T1000 (cell line): ENCODE results near the gene KIF3C.
"Not testable (repeated sequence)": the region's sequence is repeated elsewhere in the genome, so short reads cannot be mapped to it uniquely, and the experiment has no call there.

Experiments
- DNase-seq: peaks from one replicate; lab custom pipeline; 2025; ENCODE audit warnings: mixed read lengths; lab: John Stamatoyannopoulos, UW

The KIF3C gene

GRCh38 chr2:25999406-25999805 is 17.1 kb upstream of the KIF3C start:
- not testable (repeated sequence) for DNase-seq

- DNase-seq: not testable (repeated sequence)
Observed at GRCh38 chr2:25998816-25999383, 16.6 kb upstream of the KIF3C start.

GRCh38 chr2:25996844-25997243 is 14.5 kb upstream of the KIF3C start:
- DNase-seq: no peak

- DNase-seq: no peak
Observed at GRCh38 chr2:25994509-25994908, 12.2 kb upstream of the KIF3C start.

DNA sequence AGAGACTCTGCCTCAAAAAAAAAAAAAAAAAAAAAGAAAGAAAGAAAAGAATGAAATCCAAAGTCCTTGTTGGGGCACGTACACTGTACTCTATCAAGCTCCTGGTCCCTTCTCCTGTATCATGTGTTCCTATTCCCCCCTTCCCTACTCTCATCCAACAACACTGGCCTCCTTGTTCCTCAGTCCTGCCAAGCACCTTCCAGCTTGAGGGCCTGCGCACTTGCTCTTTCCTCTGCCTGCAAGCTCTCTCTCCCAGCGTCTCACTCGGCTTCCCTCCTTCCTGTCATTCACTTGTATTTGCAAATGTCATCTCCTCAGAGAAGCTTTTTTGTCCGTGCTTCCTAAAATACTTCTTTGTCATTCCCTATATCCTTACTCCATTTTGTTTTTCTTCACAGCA is 10.8 kb upstream of the KIF3C start:
- no peak for DNase-seq

DNA sequence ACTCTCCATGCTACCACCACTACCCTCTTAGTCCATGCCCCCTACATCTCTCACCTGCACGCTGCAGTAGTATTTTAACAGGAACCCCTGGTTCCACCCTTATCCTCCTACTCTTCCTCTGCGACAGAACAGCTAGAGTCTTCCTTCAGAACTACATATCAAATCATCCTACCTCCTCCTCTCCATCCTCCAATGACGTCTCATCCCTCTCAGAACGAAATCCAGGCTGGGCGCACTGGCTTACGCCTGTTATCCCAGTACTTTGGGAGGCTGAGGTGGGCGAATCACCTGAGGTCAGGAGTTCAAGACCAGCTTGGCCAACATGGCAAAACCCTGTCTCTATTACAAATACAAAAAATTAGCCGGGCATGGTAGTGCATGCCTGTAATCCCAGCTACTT is 10.3 kb upstream of the KIF3C start:
- DNase-seq: no peak

DNA sequence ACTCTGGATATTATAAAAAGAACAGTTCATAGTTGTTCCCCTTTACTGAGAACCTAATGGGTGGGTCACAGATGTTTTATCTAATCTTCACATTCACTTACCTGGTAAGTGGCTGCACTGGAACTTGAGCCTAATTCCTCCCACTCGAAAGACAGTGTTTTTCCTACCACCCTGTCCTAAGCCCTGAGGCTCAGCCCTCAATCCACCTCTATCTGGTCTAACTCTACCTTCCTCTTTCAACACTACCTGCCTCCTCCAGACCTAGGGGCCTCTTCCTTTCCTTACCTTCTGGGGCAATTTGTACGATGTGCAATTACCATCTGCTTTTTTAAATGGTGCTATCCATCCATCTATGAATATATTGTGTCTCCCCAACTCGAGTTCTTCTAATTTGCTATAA is 9.7 kb upstream of the KIF3C start:
- no peak for DNase-seq

- DNase-seq: no peak
Observed at GRCh38 chr2:25989154-25989553, 6.9 kb upstream of the KIF3C start.

GRCh38 chr2:25988134-25988533 is 5.8 kb upstream of the KIF3C start:
- no peak for DNase-seq

- DNase-seq: no peak
Observed at GRCh38 chr2:25983735-25984134, 1.4 kb upstream of the KIF3C start.

- no peak for DNase-seq
Observed at GRCh38 chr2:25982968-25983280, 627 bp upstream of the KIF3C start.

DNA sequence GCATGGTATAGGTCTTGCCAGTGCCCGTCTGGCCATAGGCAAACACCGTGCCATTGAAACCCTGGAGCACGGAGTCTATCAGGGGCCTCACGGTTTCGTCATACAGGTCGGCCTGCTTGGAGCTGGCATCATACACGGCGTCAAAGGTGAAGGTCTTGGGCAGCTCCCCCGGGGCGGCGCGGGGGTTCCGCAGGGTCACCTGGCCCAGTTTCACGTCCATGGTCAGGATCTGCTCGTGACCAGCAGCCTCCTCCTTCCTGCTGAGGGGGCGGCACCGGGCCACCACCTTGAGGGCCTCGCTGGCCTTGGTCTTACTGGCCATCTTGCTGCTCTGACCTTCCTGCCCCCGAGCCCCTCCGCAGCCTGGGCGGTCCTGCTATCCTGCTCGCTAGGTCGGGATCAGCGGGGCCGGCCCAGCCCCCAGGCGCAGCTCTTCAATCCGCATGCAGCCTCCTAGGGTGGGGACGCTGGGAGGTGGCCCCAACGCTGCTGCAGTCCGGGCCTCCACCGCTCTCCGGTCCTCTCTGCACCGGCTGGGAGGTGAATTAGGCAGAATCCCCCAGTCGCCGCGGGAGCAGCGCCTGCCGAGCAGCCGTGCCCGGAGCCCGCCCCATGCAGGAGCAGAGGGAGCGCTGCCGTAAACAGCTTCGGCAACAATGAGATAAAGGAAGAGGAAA is 563 bp downstream of the KIF3C start:
- no peak for DNase-seq

- DNase-seq: no peak
Observed at GRCh38 chr2:25980951-25981350, 1.3 kb downstream of the KIF3C start.

DNA sequence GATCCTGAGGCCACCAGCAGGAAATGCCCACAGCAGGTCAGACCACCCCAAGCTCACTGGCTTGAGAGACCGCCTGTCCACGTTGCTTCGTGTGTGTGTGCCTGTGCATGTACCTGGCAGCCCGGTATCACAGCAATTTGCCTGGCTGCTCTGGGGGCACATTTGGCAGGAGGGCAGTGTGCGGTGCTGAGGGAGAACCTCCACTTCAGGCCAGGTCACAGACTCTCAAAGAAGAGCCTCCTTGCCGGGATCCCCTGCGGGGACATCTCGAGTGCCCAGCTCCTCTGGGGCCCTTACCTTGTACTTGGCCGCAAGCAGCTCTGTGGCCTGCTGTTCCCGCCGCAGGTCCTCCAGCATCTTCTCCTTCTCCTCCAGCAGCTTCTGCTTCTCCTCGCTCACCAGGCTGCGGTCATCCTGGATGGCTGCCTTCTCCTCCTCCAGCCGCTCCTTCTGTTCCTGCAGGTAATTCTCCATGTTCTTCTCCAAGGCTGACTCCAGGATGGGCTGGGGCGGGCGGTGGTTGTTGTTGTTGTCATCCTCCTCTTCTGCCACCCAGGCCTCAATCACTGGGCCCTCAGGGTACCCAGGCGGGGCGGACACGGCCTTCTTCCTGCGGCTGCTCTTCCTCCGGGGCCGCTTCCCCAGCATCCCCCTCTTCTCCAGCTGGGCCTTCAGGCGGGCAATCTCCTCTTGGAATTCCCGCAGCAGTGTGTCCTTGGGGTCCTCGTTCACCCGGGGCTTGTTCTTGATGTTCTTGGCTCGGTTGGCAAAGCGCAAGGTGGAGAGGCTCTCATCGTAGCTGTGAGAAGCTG is 2.0 kb downstream of the KIF3C start:
- no peak for DNase-seq

- no peak for DNase-seq
Observed at GRCh38 chr2:25979001-25979400, 3.3 kb downstream of the KIF3C start.

DNA sequence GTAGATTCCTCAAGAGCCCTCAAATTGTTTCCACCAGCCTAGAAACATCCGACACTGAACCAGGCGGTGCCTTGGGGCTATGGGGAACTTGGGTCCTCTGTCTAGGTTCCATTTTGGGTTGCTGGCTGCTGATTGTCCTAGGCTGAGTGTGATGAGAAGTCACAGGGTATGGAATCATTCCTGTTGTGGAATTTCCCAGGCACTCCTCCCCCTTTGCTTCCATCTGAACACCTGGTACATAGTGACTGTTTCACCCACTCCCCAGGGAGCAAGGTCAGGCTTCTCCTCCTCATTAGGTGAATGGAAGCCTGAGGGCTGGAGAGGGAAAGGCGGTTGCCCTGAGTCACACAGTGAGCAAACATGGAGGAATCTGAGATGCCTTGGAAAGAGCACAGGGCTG is 4.5 kb downstream of the KIF3C start:
- DNase-seq: peak; percentile 42

GRCh38 chr2:25976983-25977741 is 5.1 kb downstream of the KIF3C start:
- DNase-seq: no peak

- no peak for DNase-seq
Observed at GRCh38 chr2:25972049-25972823, 10.1 kb downstream of the KIF3C start.

DNA sequence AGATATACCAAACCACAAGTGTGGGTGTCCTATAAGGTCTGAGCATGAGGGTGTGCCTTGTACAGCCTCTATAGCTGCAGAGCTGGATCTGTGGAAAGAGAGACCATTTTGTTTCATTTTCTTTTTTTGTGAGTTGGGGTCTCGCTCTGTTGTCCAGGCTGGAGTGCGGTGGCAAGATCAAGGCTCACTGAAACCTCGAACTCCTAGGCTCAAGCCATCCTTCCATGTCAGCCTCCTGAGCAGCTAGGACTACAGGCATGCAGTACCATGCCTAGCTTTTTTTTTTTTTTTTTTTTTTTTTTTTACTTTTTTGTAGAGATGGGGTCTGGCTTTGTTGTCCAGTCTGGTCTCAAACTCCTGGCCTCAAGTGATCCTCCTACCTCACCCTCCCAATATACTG is 10.7 kb downstream of the KIF3C start:
- DNase-seq: no peak

DNA sequence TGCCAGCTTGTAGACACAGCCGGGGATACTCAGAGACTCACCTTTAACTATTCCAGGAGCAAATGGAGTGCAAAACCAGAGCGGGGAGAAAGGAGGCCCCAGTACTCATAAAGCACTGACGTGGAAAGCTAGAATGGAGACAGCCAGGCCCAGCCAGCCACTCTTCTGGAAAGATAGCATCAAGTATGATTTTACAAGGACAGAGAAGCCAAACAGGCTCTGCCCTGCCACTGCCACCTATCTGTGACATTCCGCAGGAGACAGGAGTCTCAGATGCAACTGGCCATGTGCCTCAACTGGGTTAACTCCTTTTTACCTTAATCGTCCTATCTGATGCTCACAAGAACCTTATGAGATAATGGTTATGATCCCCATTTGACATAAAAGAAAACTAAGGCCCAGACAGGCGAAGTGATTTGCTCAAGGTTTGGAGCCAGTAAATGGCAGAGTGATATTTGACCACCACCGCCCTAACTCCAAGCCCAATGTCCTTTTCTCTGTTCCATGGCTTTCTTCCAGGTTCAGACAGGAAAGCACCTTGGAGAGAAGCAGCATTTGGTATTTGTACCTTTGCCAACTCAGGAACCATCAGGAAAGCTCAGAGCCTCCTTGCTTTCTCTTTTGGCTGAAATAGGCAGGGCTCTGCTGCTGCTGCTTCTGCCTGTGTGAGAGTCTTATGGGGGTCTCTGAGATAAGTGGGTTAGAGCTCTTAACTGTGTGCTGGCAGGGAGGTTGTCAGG is 15.6 kb downstream of the KIF3C start:
- DNase-seq: no peak

DNA sequence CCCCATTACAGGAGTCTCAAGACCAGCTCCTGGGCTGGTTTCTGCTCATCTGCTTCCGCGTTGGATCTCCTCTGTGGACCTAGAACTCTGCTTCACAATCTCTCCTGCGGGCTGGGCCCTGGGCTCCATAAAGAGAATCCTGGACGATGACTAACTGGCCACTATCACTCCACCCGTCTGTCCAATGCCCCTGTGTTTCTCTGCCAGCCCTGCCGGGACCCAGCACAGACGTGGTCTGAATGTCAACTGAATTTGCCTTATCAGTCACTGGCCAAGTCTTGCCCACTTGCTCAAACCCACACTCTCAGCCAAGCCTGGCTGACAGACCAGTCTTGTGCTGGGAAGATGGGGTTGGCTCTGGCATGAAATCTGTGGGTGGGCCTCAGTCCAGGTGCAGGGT is 17.4 kb downstream of the KIF3C start:
- DNase-seq: no peak
